ENCODE results near the gene TMCO2.

TMCO2 gene

GRCh38 chr1:40251456-40251855 lies 3.7 kb downstream of the TMCO2 start:
- Histone ChIP-seq H3K9me3 (ENCODE audit: severe bottlenecking) (no peaks in the 10 kb centered on the region), H3K4me3 (ENCODE audit: low read depth, low read length) (no peak overlapping the region), H3K36me3 (no peaks in the 10 kb centered on the region), H3K27me3 (ENCODE audit: insufficient read depth, low read depth, severe bottlenecking) (no peaks in the 10 kb centered on the region), H3K27ac (no peak overlapping the region)
- TF ChIP-seq, protein P1, sequence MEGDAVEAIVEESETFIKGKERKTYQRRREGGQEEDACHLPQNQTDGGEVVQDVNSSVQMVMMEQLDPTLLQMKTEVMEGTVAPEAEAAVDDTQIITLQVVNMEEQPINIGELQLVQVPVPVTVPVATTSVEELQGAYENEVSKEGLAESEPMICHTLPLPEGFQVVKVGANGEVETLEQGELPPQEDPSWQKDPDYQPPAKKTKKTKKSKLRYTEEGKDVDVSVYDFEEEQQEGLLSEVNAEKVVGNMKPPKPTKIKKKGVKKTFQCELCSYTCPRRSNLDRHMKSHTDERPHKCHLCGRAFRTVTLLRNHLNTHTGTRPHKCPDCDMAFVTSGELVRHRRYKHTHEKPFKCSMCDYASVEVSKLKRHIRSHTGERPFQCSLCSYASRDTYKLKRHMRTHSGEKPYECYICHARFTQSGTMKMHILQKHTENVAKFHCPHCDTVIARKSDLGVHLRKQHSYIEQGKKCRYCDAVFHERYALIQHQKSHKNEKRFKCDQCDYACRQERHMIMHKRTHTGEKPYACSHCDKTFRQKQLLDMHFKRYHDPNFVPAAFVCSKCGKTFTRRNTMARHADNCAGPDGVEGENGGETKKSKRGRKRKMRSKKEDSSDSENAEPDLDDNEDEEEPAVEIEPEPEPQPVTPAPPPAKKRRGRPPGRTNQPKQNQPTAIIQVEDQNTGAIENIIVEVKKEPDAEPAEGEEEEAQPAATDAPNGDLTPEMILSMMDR (IDR thresholded peaks at IDR 0.05; ENCODE audit: low read depth, low read length): no peak
- no peak for DNase-seq

GRCh38 chr1:40252601-40253000 lies 4.9 kb downstream of the TMCO2 start:
- H3K36me3 ChIP-seq: peaks cover 1% of the 10 kb centered on the region; the same call in 1 of the 2 replicates
- TF ChIP-seq, protein P1 (IDR thresholded peaks at IDR 0.05; ENCODE audit: low read depth, low read length): no peak

DNA sequence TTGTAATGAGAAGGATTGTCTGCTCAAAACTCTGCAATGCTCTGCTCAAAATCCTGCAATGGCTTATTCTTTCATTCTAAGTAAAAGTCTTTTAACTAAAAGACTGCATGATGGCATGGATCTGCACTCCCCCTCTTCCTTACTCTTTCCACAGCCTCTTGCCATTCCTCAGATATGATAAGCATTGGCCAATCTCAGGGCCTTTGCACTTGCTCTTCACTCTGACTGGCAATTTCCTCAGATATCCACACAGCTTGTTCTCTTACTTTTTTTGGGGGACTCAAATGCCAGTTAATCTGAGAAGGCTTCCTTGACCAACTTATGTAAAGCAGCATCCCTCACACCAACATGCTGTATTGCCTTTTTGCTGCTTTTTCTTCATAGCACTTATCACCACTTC lies 7.5 kb downstream of the TMCO2 start:
- DNase-seq: no peak
- Histone ChIP-seq H3K4me3 (ENCODE audit: low read depth, low read length) (no peak overlapping the region), H3K27me3 (ENCODE audit: insufficient read depth, low read depth, severe bottlenecking) (no peaks in the 10 kb centered on the region), H3K27ac (no peak overlapping the region), H3K36me3 (peaks cover 7% of the 10 kb centered on the region), H3K9me3 (ENCODE audit: severe bottlenecking) (no peaks in the 10 kb centered on the region)
- TF ChIP-seq, protein P1 (IDR thresholded peaks at IDR 0.05; ENCODE audit: low read depth, low read length): no peak

More at GRCh38 chr1:40252601-40253000, 4.9 kb downstream of the TMCO2 start:
- H3K27ac ChIP-seq: no peak overlapping the region
- no peaks in the 10 kb centered on the region for H3K9me3 ChIP-seq (ENCODE audit: severe bottlenecking)
- H3K4me3 ChIP-seq (ENCODE audit: low read depth, low read length): no peak overlapping the region
- no peaks in the 10 kb centered on the region for H3K27me3 ChIP-seq (ENCODE audit: insufficient read depth, low read depth, severe bottlenecking)
- DNase-seq: no peak

DNA sequence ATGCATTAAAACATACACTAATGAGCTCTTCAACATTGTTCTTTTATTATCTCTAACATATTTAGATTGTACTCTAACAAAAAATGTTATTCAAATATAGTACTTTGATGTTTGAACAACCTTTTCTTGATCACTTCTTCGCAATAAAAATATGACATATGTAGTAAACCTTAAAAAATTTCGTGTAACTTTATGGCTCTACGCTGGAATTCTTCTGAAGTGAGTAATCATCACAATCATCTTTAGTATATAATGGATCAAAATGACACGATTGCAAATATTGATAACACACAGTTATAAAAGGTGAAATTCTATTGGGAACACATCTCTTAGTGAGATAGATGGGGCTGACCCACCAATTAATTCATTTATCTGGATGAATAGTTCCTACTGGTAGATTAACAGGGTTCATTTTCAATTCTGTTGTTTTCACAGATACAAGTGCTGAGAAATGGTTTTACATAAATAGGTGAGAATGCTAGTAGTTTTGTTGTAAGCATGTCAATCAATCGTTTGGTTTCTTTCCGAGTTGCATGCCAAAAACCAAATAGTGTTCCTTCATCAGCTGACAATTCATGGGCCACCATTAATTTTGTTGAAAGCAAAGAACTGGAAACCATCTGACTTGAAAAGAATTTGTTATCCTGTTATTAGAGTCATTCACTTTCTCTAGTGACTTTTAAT lies 8.8 kb downstream of the TMCO2 start:
- H3K4me3 ChIP-seq (ENCODE audit: low read depth, low read length): peak overlapping the region; percentile 100
- no peaks in the 10 kb centered on the region for H3K27me3 ChIP-seq (ENCODE audit: insufficient read depth, low read depth, severe bottlenecking)
- DNase-seq: no peak
- peak overlapping the region; percentile 97 for H3K27ac ChIP-seq
- H3K9me3 ChIP-seq (ENCODE audit: severe bottlenecking): no peaks in the 10 kb centered on the region
- H3K36me3 ChIP-seq: peaks cover 20% of the 10 kb centered on the region
- TF ChIP-seq, protein P1 (IDR thresholded peaks at IDR 0.05; ENCODE audit: low read depth, low read length): no peak

GRCh38 chr1:40257313-40257687 lies 9.6 kb downstream of the TMCO2 start:
- TF ChIP-seq, protein P1 (IDR thresholded peaks at IDR 0.05; ENCODE audit: low read depth, low read length): no peak
- Histone ChIP-seq H3K9me3 (ENCODE audit: severe bottlenecking) (no peaks in the 10 kb centered on the region), H3K27ac (peak overlapping the region; percentile 97), H3K27me3 (ENCODE audit: insufficient read depth, low read depth, severe bottlenecking) (no peaks in the 10 kb centered on the region), H3K36me3 (peaks cover 28% of the 10 kb centered on the region), H3K4me3 (ENCODE audit: low read depth, low read length) (peak overlapping the region; percentile 100)
- no peak for DNase-seq
